Fibroblast of pulmonary artery (primary cell): ENCODE measurements around the gene ALOX12B.

Source experiments
- DNase-seq: peaks from one replicate; pipeline ENCODE4 v3.0.0-alpha.2; 2010; ENCODE audit warnings: low read depth
- H3K4me3 ChIP-seq: replicated peaks from 2 replicates; pipeline ENCODE4 v1.5.1; 2011; ENCODE audit warnings: low read depth, mild to moderate bottlenecking, control low read depth, low read length, moderate library complexity
- TF ChIP-seq, protein P1 (sequence below): IDR thresholded peaks from 2 replicates; pipeline ENCODE4 v1.5.1; 2011; ENCODE audit warnings: mild to moderate bottlenecking, control low read depth, low read length, inconsistent platforms; ENCODE audit errors: missing control alignments

Gene ALOX12B

DNA sequence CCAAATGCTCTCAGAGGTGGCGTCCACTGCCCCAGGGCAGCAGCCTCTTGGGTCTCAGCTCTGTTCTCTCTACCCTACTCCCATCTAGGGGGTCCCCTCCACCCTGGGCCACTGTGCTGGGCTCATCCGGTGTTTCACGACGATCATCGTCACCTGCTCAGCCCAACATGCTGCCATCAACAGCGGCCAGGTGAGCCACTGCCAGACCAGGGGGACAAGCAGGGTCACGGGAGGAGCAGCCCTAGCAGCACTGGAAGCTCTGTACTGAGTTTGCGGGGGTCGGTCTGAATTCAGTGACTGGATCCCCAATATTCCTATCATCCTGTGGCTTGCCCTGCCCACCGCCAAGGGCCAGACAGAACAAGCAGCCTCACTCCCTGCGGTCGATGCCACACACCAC is 16.0 kb downstream of the ALOX12B start:
- no peak overlapping the region for H3K4me3 ChIP-seq
- no peak for DNase-seq
- TF ChIP-seq, protein P1, sequence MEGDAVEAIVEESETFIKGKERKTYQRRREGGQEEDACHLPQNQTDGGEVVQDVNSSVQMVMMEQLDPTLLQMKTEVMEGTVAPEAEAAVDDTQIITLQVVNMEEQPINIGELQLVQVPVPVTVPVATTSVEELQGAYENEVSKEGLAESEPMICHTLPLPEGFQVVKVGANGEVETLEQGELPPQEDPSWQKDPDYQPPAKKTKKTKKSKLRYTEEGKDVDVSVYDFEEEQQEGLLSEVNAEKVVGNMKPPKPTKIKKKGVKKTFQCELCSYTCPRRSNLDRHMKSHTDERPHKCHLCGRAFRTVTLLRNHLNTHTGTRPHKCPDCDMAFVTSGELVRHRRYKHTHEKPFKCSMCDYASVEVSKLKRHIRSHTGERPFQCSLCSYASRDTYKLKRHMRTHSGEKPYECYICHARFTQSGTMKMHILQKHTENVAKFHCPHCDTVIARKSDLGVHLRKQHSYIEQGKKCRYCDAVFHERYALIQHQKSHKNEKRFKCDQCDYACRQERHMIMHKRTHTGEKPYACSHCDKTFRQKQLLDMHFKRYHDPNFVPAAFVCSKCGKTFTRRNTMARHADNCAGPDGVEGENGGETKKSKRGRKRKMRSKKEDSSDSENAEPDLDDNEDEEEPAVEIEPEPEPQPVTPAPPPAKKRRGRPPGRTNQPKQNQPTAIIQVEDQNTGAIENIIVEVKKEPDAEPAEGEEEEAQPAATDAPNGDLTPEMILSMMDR, result no peak

GRCh38 chr17:8069587-8069860 is 18.0 kb downstream of the ALOX12B start:
- TF ChIP-seq, protein P1, result no peak
- no peak overlapping the region for H3K4me3 ChIP-seq
- DNase-seq, result no peak

GRCh38 chr17:8068736-8069586 is 18.6 kb downstream of the ALOX12B start:
- TF ChIP-seq, protein P1, result no peak
- DNase-seq, result no peak
- H3K4me3 ChIP-seq, result no peak overlapping the region

GRCh38 chr17:8067806-8068205 is 19.7 kb downstream of the ALOX12B start:
- TF ChIP-seq, protein P1, result no peak
- no peak for DNase-seq

GRCh38 chr17:8066841-8067775 is 20.4 kb downstream of the ALOX12B start:
- TF ChIP-seq, protein P1, result no peak
- DNase-seq, result no peak
- no peak overlapping the region for H3K4me3 ChIP-seq

More at GRCh38 chr17:8067806-8068205, 19.7 kb downstream of the ALOX12B start:
- no peak overlapping the region for H3K4me3 ChIP-seq

- TF ChIP-seq, protein P1, result no peak
- no peak overlapping the region for H3K4me3 ChIP-seq
- DNase-seq, result no peak
These were observed 22.9 kb downstream of the ALOX12B start for GRCh38 chr17:8064561-8065019.
